K562 (cell line): ENCODE measurements around the gene KCTD17. TPM values are rescaled to one million over a fixed set of nuclear protein-coding genes. Genes with fewer than 3 reads are reported as not detected.
A peak's percentile ranks its signal among the peaks of the same experiment; 100 is the strongest.

Source experiments
- AFF1 ChIP-seq, 2 experiments: fragments of 450-650 bp; IDR thresholded peaks; 2 replicates each; pipeline ENCODE4 v1.6.1; 2018; ENCODE audit warnings: mild to moderate bottlenecking in 2 of 2, low read depth in 1 of 2; ENCODE audit not compliant: partially characterized antibody in 2 of 2
- DEAF1 ChIP-seq: fragments of 450-650 bp; formaldehyde crosslinking; IDR thresholded peaks from 2 replicates; pipeline ENCODE4 v1.4.0; 2020; ENCODE audit warnings: mild to moderate bottlenecking, moderate library complexity
- KLF6 ChIP-seq: fragments of 250-450 bp; sonication (Bioruptor Pico); IDR thresholded peaks from 2 replicates; pipeline ENCODE4 v1.4.0; 2020; ENCODE audit warnings: mild to moderate bottlenecking, moderate library complexity, borderline replicate concordance
- RAD21 ChIP-seq, 2 experiments: fragments of 250-450 bp in 1 of 2; fragments of 450-650 bp in 1 of 2; sonication (Bioruptor Pico) in 1 of 2; formaldehyde crosslinking in 1 of 2; IDR thresholded peaks in 1 of 2; conservative IDR thresholded peaks in 1 of 2; 2 replicates each; pipeline versions ENCODE4 v1.4.0 to v1.8.0; 2020 to 2022; ENCODE audit warnings: mild to moderate bottlenecking in 2 of 2, moderate library complexity in 1 of 2
- SMC3 ChIP-seq: conservative IDR thresholded peaks from 2 replicates; pipeline ENCODE4 v1.6.1; 2011; ENCODE audit warnings: low read depth, low read length, improper control_type of control experiment; ENCODE audit not compliant: insufficient read depth
- TBL1XR1 ChIP-seq, 2 experiments: IDR thresholded peaks; 2 replicates each; pipeline ENCODE4 v1.6.1; 2012; ENCODE audit warnings: improper control_type of control experiment in 2 of 2, low read length in 2 of 2, mild to moderate bottlenecking in 1 of 2
- XRCC5 ChIP-seq: fragments of 200-400 bp; formaldehyde crosslinking; IDR thresholded peaks from 2 replicates; pipeline ENCODE4 v1.6.1; 2017; ENCODE audit warnings: low read depth, mild to moderate bottlenecking, low read length
- ZNF347 ChIP-seq: fragments of 450-650 bp; formaldehyde crosslinking; IDR thresholded peaks from 2 replicates; pipeline ENCODE4 v1.4.0; 2020; ENCODE audit warnings: low read depth, mild to moderate bottlenecking, moderate library complexity
- polyA plus RNA-seq, 8 experiments: library from polyadenylated mRNA; depleted of rRNA in 4 of 8; stranded (reverse) in 5 of 8; unstranded in 3 of 8; fragments of >200 nt; fragmentation: Nextera tagmentation in 2 of 8; fragmentation: Illumina TruSeq in 1 of 8; extraction: Ambion mirVana in 2 of 8; extraction: Trizol in 1 of 8; gene quantifications; 2 replicates each; pipeline versions ENCODE4 v1.2.1 to v1.2.3, GENCODE V29; 2011 to 2014; ENCODE audit warnings: inconsistent platforms in 1 of 8, missing spikeins in 1 of 8
- total RNA-seq, 7 experiments: library from RNA; depleted of rRNA in 6 of 7; stranded (reverse); fragments of >200 nt in 6 of 7; fragmentation: Illumina TruSeq in 2 of 7; extraction: Trizol in 2 of 7; gene quantifications; 2 replicates each; pipeline versions ENCODE4 v1.2.1 to v1.2.3, GENCODE V29; 2011 to 2021; ENCODE audit warnings: low replicate concordance in 1 of 7
- TF ChIP-seq, protein P1 (sequence below), 2 experiments: fragments of 450-650 bp; formaldehyde crosslinking in 1 of 2; IDR thresholded peaks; 2 replicates each; pipeline versions ENCODE4 v1.4.0 to v1.6.1; 2014 to 2020; ENCODE audit warnings: mild to moderate bottlenecking in 2 of 2, borderline replicate concordance in 1 of 2, low read depth in 1 of 2
- TF ChIP-seq, protein P2 (sequence below): sonication (generic); IDR thresholded peaks from 2 replicates; pipeline ENCODE4 v1.6.1; 2016

Gene KCTD17
- total and polyA plus RNA-seq, 9 of the 15 experiments (the other 6 are each of a cell fraction or from before 2014, with no cell fraction given): 0.22 to 0.90 (median 0.49) TPM; not detected in 2

- peak; percentile 62 to 74 for TF ChIP-seq RAD21 (CRISPR knock-in tag; conservative IDR thresholded peaks at IDR 0.05 in 1 of 2, IDR thresholded peaks at IDR 0.05 in 1 of 2)
- TF ChIP-seq DEAF1 (CRISPR knock-in tag): peak; percentile 49
- TF ChIP-seq, protein P1, sequence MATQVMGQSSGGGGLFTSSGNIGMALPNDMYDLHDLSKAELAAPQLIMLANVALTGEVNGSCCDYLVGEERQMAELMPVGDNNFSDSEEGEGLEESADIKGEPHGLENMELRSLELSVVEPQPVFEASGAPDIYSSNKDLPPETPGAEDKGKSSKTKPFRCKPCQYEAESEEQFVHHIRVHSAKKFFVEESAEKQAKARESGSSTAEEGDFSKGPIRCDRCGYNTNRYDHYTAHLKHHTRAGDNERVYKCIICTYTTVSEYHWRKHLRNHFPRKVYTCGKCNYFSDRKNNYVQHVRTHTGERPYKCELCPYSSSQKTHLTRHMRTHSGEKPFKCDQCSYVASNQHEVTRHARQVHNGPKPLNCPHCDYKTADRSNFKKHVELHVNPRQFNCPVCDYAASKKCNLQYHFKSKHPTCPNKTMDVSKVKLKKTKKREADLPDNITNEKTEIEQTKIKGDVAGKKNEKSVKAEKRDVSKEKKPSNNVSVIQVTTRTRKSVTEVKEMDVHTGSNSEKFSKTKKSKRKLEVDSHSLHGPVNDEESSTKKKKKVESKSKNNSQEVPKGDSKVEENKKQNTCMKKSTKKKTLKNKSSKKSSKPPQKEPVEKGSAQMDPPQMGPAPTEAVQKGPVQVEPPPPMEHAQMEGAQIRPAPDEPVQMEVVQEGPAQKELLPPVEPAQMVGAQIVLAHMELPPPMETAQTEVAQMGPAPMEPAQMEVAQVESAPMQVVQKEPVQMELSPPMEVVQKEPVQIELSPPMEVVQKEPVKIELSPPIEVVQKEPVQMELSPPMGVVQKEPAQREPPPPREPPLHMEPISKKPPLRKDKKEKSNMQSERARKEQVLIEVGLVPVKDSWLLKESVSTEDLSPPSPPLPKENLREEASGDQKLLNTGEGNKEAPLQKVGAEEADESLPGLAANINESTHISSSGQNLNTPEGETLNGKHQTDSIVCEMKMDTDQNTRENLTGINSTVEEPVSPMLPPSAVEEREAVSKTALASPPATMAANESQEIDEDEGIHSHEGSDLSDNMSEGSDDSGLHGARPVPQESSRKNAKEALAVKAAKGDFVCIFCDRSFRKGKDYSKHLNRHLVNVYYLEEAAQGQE (IDR thresholded peaks at IDR 0.05; ENCODE audit: borderline replicate concordance): peak; percentile 39; the same call in 1 of the 2 replicates
- TF ChIP-seq, protein P1 (CRISPR knock-in tag; IDR thresholded peaks at IDR 0.05; ENCODE audit: low read depth): no peak
- TF ChIP-seq, protein P2, sequence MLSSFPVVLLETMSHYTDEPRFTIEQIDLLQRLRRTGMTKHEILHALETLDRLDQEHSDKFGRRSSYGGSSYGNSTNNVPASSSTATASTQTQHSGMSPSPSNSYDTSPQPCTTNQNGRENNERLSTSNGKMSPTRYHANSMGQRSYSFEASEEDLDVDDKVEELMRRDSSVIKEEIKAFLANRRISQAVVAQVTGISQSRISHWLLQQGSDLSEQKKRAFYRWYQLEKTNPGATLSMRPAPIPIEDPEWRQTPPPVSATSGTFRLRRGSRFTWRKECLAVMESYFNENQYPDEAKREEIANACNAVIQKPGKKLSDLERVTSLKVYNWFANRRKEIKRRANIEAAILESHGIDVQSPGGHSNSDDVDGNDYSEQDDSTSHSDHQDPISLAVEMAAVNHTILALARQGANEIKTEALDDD: no peak
- TF ChIP-seq ZNF347: no peak
- no peak for TF ChIP-seq TBL1XR1 (IDR thresholded peaks at IDR 0.05; ENCODE audit: low read length in 2 of 2)
- TF ChIP-seq SMC3: peak; percentile 57
- TF ChIP-seq AFF1 (IDR thresholded peaks at IDR 0.05; ENCODE audit: low read depth in 1 of 2, partially characterized antibody in 2 of 2): no peak
- no peak for TF ChIP-seq KLF6 (CRISPR knock-in tag)
- TF ChIP-seq XRCC5: peak; percentile 51; the same call in 1 of the 2 replicates
Observed at GRCh38 chr22:37077802-37078448, 26.4 kb downstream of the KCTD17 start (continued).
